IPS DF 6.9 (cell line): Measurements from ENCODE around the gene UCK1.
"Not testable (repeated sequence)": the region's sequence is repeated elsewhere in the genome, so short reads cannot be mapped to it uniquely, and the experiment has no call there.

Source experiments
- DNase-seq: peaks from one replicate; pipeline ENCODE4 v3.0.0-alpha.2; 2013; ENCODE audit warnings: low read depth, low spot score
- H3K27ac ChIP-seq: one replicate; pipeline ENCODE4 v1.5.1; 2013; ENCODE audit warnings: low read length, control low read depth
- H3K27me3 ChIP-seq: 2 replicates; pipeline ENCODE4 v1.6.1; 2013; ENCODE audit warnings: mild to moderate bottlenecking, low read length; ENCODE audit not compliant: control insufficient read depth, insufficient read depth
- H3K36me3 ChIP-seq: 2 replicates; pipeline ENCODE4 v1.6.1; 2013; ENCODE audit warnings: low read length; ENCODE audit not compliant: control insufficient read depth, insufficient read depth
- H3K4me1 ChIP-seq: 2 replicates; pipeline ENCODE4 v1.6.1; 2013; ENCODE audit warnings: low read length; ENCODE audit not compliant: control insufficient read depth, insufficient read depth
- H3K4me3 ChIP-seq: 2 replicates; pipeline ENCODE4 v1.5.1; 2013; ENCODE audit warnings: mild to moderate bottlenecking, low read length
- H3K9me3 ChIP-seq: 2 replicates; pipeline ENCODE4 v1.6.1; 2013; ENCODE audit warnings: low read length, inconsistent platforms; ENCODE audit not compliant: control insufficient read depth, insufficient read depth
- WGBS: extraction: QIAGEN DNeasy Blood & Tissue Kit; methylation state at CpG from one replicate; pipeline ENCODE4 v1.1.7; 2013; ENCODE audit warnings: mixed read lengths, missing lambda C conversion rate; ENCODE audit not compliant: insufficient read length, insufficient coverage; 5-methylcytosine and 5-hydroxymethylcytosine counted together

UCK1 gene

GRCh38 chr9:131552030-131552429, 21.0 kb upstream of the UCK1 start:
- H3K4me3 ChIP-seq, result no peak overlapping the region
- no peaks in the 10 kb centered on the region for H3K9me3 ChIP-seq
- no peaks in the 10 kb centered on the region for H3K4me1 ChIP-seq
- no peaks in the 10 kb centered on the region for H3K36me3 ChIP-seq
- no peak overlapping the region for H3K27ac ChIP-seq
- H3K27me3 ChIP-seq, result peaks cover 14% of the 10 kb centered on the region
- WGBS, result no CpG with 5 or more reads among the region's 6 CpGs
- no peak for DNase-seq

GRCh38 chr9:131550465-131550864, 19.4 kb upstream of the UCK1 start:
- H3K4me1 ChIP-seq, H3K36me3 ChIP-seq, H3K4me3 ChIP-seq, DNase-seq, H3K9me3 ChIP-seq, H3K27ac ChIP-seq: not testable (repeated sequence)
- H3K27me3 ChIP-seq, result peaks cover 17% of the 10 kb centered on the region
- no CpG with 5 or more reads among the region's 8 CpGs for WGBS

- H3K4me1 ChIP-seq, H3K36me3 ChIP-seq, H3K9me3 ChIP-seq, DNase-seq, H3K27ac ChIP-seq, H3K4me3 ChIP-seq: not testable (repeated sequence)
- peaks cover 11% of the 10 kb centered on the region; the same call in 1 of the 2 replicates for H3K27me3 ChIP-seq
- no CpG with 5 or more reads among the region's 10 CpGs for WGBS
Observed at GRCh38 chr9:131549186-131549585, 18.1 kb upstream of the UCK1 start.

GRCh38 chr9:131546336-131547084, 15.4 kb upstream of the UCK1 start:
- DNase-seq, result no peak
- Histone ChIP-seq H3K4me1 (no peaks in the 10 kb centered on the region), H3K36me3 (no peaks in the 10 kb centered on the region), H3K4me3 (peak overlapping the region; percentile 34; the same call in 1 of the 2 replicates), H3K27me3 (peaks cover 11% of the 10 kb centered on the region; the same call in 1 of the 2 replicates), H3K9me3 (no peaks in the 10 kb centered on the region), H3K27ac (no peak overlapping the region)
- WGBS, result no CpG with 5 or more reads among the region's 49 CpGs

- Histone ChIP-seq H3K36me3 (no peaks in the 10 kb centered on the region), H3K9me3 (no peaks in the 10 kb centered on the region), H3K4me1 (no peaks in the 10 kb centered on the region), H3K4me3 (peak overlapping the region; percentile 34; the same call in 1 of the 2 replicates), H3K27me3 (peaks cover 11% of the 10 kb centered on the region; the same call in 1 of the 2 replicates), H3K27ac (no peak overlapping the region)
- no peak for DNase-seq
- WGBS, result no CpG with 5 or more reads among the region's 30 CpGs
Observed at GRCh38 chr9:131545786-131546335, 14.8 kb upstream of the UCK1 start.

GRCh38 chr9:131545003-131545785, 14.1 kb upstream of the UCK1 start, which contains the start of gene PRRT1B:
Gene PRRT1B (plus strand): TSS chr9:131545523. CDS start chr9:131545616, 93 bp downstream.
- DNase-seq, result no peak
- Histone ChIP-seq H3K27ac (no peak within 1 kb of the TSS), H3K4me1 (no peaks in the 10 kb centered on the region), H3K27me3 (peaks cover 11% of the 10 kb centered on the region; the same call in 1 of the 2 replicates), H3K9me3 (no peaks in the 10 kb centered on the region), H3K4me3 (peak within 1 kb of the TSS; percentile 34; the same call in 1 of the 2 replicates), H3K36me3 (no peaks in the 10 kb centered on the region)
- WGBS, result no CpG with 5 or more reads among the region's 50 CpGs

GRCh38 chr9:131543141-131543540, 12.1 kb upstream of the UCK1 start:
- Histone ChIP-seq H3K27me3 (peaks cover 11% of the 10 kb centered on the region; the same call in 1 of the 2 replicates), H3K36me3 (no peaks in the 10 kb centered on the region), H3K9me3 (no peaks in the 10 kb centered on the region), H3K4me3 (no peak overlapping the region), H3K27ac (no peak overlapping the region), H3K4me1 (no peaks in the 10 kb centered on the region)
- no peak for DNase-seq
- no CpG with 5 or more reads among the region's 6 CpGs for WGBS

GRCh38 chr9:131539223-131539923, 8.3 kb upstream of the UCK1 start:
- Histone ChIP-seq H3K4me3 (no peak overlapping the region), H3K27me3 (no peaks in the 10 kb centered on the region; the same call in 1 of the 2 replicates), H3K27ac (no peak overlapping the region), H3K4me1 (no peaks in the 10 kb centered on the region), H3K36me3 (no peaks in the 10 kb centered on the region), H3K9me3 (no peaks in the 10 kb centered on the region)
- no CpG with 5 or more reads among the region's 7 CpGs for WGBS
- no peak for DNase-seq

- Histone ChIP-seq H3K36me3 (no peaks in the 10 kb centered on the region), H3K4me3 (no peak overlapping the region), H3K27me3 (no peaks in the 10 kb centered on the region), H3K27ac (no peak overlapping the region), H3K4me1 (no peaks in the 10 kb centered on the region), H3K9me3 (no peaks in the 10 kb centered on the region)
- DNase-seq, result no peak
- WGBS, result no CpG with 5 or more reads among the region's 19 CpGs
Observed at GRCh38 chr9:131537946-131538345, 6.9 kb upstream of the UCK1 start.

GRCh38 chr9:131534721-131535237, 3.7 kb upstream of the UCK1 start:
- H3K27me3 ChIP-seq, result no peaks in the 10 kb centered on the region
- no CpG with 5 or more reads among the region's 8 CpGs for WGBS
- no peak overlapping the region for H3K4me3 ChIP-seq
- H3K27ac ChIP-seq, result no peak overlapping the region
- DNase-seq, result no peak
- no peaks in the 10 kb centered on the region for H3K36me3 ChIP-seq
- no peaks in the 10 kb centered on the region for H3K9me3 ChIP-seq
- H3K4me1 ChIP-seq, result peaks cover 3% of the 10 kb centered on the region; the same call in 1 of the 2 replicates
